T-cell (primary cell): Measurements from ENCODE around the gene ADAMTS17. TPM values are rescaled to one million over a fixed set of nuclear protein-coding genes. Genes with fewer than 3 reads are reported as not detected.

Source experiments
- ATAC-seq, 4 experiments: fragments of 200-7000 bp in 3 of 4; fragments of 150-1000 bp in 1 of 4; cut with Tn5 transposase; replicated peaks in 1 of 4; 1 replicate in 3 of 4; 2 replicates in 1 of 4; pipeline ENCODE4 v1.10.0; 2021; ENCODE audit warnings: moderate library complexity in 3 of 4, mild to moderate bottlenecking in 2 of 4, moderate number of reproducible peaks in 1 of 4
- CTCF ChIA-PET, 2 donors: fragments of 300-600 bp; sonication (Branson Sonifier 250); formaldehyde crosslinking; loops; one replicate each; lab custom pipeline; 2022; ENCODE audit warnings: antibody characterized with exemption in 2 of 2; lab: Charles Lee
- POLR2A ChIA-PET, 2 donors: fragments of 300-600 bp; sonication (Branson Sonifier 250); formaldehyde crosslinking; loops; one replicate each; lab custom pipeline; 2022; ENCODE audit warnings: antibody characterized with exemption in 2 of 2; lab: Charles Lee
- DNase-seq, 35 experiments: peaks; one replicate each; pipeline versions ENCODE4 v3.0.0 to v3.0.0-alpha.2; 2013 to 2023
- H3K27ac ChIP-seq: one replicate; pipeline ENCODE4 v1.5.1; 2013; ENCODE audit warnings: low read length
- H3K27me3 ChIP-seq, 2 experiments: replicated peaks in 1 of 2; 1 replicate in 1 of 2; 2 replicates in 1 of 2; pipeline versions ENCODE4 v1.6.1 to v1.7.0; 2013; ENCODE audit warnings: low read length in 1 of 2, mixed read lengths in 1 of 2; ENCODE audit not compliant: control insufficient read depth in 2 of 2, insufficient read depth in 2 of 2; ENCODE audit errors: extremely low read depth in 1 of 2
- H3K36me3 ChIP-seq, 2 donors: 1 replicate in 1 of 2; 2 replicates in 1 of 2; pipeline versions ENCODE4 v1.6.1 to v1.7.0; 2013; ENCODE audit warnings: low read length in 1 of 2; ENCODE audit not compliant: control insufficient read depth in 2 of 2, insufficient read depth in 1 of 2; ENCODE audit errors: extremely low read depth in 1 of 2
- H3K4me1 ChIP-seq, 2 experiments: 1 replicate in 1 of 2; 2 replicates in 1 of 2; pipeline versions ENCODE4 v1.6.1 to v1.7.0; 2013; ENCODE audit warnings: low read length in 2 of 2, mixed read lengths in 1 of 2; ENCODE audit not compliant: insufficient read depth in 2 of 2, control insufficient read depth in 1 of 2; ENCODE audit errors: extremely low read depth in 1 of 2
- H3K4me3 ChIP-seq, 2 donors: 1 replicate in 1 of 2; 2 replicates in 1 of 2; pipeline versions ENCODE4 v1.5.1 to v1.7.0; 2013; ENCODE audit warnings: mild to moderate bottlenecking in 2 of 2, low read length in 1 of 2, moderate library complexity in 1 of 2; ENCODE audit not compliant: control insufficient read depth in 1 of 2; ENCODE audit errors: extremely low read depth in 1 of 2
- H3K9me3 ChIP-seq: 2 replicates; pipeline ENCODE4 v1.7.0; 2013
- H3K27ac Mint-ChIP-seq, 2 donors: one replicate each; pipeline ENCODE4 v1.8.0; 2020 to 2021; ENCODE audit warnings: mild to moderate bottlenecking in 2 of 2, mixed read lengths in 2 of 2
- H3K27me3 Mint-ChIP-seq, 2 donors: one replicate each; pipeline ENCODE4 v1.8.0; 2021 to 2022; ENCODE audit warnings: mixed read lengths in 2 of 2
- H3K36me3 Mint-ChIP-seq: one replicate; pipeline ENCODE4 v1.8.0; 2021; ENCODE audit warnings: mixed read lengths
- H3K4me1 Mint-ChIP-seq, 3 donors: one replicate each; pipeline ENCODE4 v1.8.0; 2020 to 2022; ENCODE audit warnings: mixed read lengths in 3 of 3, mild to moderate bottlenecking in 1 of 3
- H3K4me3 Mint-ChIP-seq, 3 donors: one replicate each; pipeline ENCODE4 v1.8.0; 2020 to 2022; ENCODE audit warnings: mild to moderate bottlenecking in 3 of 3, mixed read lengths in 3 of 3, moderate library complexity in 3 of 3
- H3K9me3 Mint-ChIP-seq, 3 donors: one replicate each; pipeline ENCODE4 v1.8.0; 2020 to 2022; ENCODE audit warnings: mixed read lengths in 3 of 3
- WGBS: methylation state at CpG from one replicate; pipeline ENCODE4 v1.1.5; 2013; ENCODE audit warnings: missing lambda C conversion rate; ENCODE audit not compliant: insufficient coverage; 5-methylcytosine and 5-hydroxymethylcytosine counted together
- total RNA-seq, 35 experiments: library from RNA in 6 of 35; stranded (reverse) in 6 of 35; fragments of 120-200 nt in 1 of 35; gene quantifications; one replicate each; pipeline versions ENCODE4 v1.2.1 to v1.2.4 and lab custom pipeline; 2013 to 2026

ADAMTS17 gene
- total RNA-seq, 5 donors from 2014 or later (not counting 1 experiment from before 2014, with no cell fraction given): 8.9 to 17.8 (median 11.6) TPM

- no peak for ATAC-seq
- no peak for DNase-seq
- Histone ChIP-seq H3K4me1 (no peaks in the 10 kb centered on the region), H3K4me3 (no peak overlapping the region), H3K9me3 (no peaks in the 10 kb centered on the region), H3K27ac (no peak overlapping the region), H3K36me3 (no peaks in the 10 kb centered on the region), H3K27me3 (no peaks in the 10 kb centered on the region)
- Mint-ChIP-seq H3K36me3 (peaks cover 39% of the 10 kb centered on the region), H3K9me3 (no peaks in the 10 kb centered on the region), H3K4me3 (no peak overlapping the region), H3K27ac (no peak overlapping the region), H3K27me3 (no peaks in the 10 kb centered on the region), H3K4me1 (no peaks in the 10 kb centered on the region)
- ChIA-PET CTCF (no interaction called here), POLR2A (no interaction called here)
- 95% methylated on average over 2 of the region's 2 CpGs for WGBS
Measured at GRCh38 chr15:100242989-100243388, 98.8 kb downstream of the ADAMTS17 start.

- Histone ChIP-seq H3K4me1 (no peaks in the 10 kb centered on the region), H3K36me3 (no peaks in the 10 kb centered on the region), H3K9me3 (no peaks in the 10 kb centered on the region), H3K27me3 (peaks cover 0 to 3% of the 10 kb centered on the region in 2 experiments), H3K4me3 (no peak overlapping the region), H3K27ac (no peak overlapping the region)
- Mint-ChIP-seq H3K9me3 (no peaks in the 10 kb centered on the region), H3K4me1 (no peaks in the 10 kb centered on the region), H3K27ac (no peak overlapping the region), H3K27me3 (peaks cover 0 to 1% of the 10 kb centered on the region in 2 donors), H3K4me3 (no peak overlapping the region), H3K36me3 (peaks cover 42% of the 10 kb centered on the region)
- no peak for ATAC-seq
- CTCF ChIA-PET: no interaction called here
- POLR2A ChIA-PET: no interaction called here
- WGBS: 85% methylated on average over 15 of the region's 20 CpGs
- no peak for DNase-seq
Measured at GRCh38 chr15:100241572-100242482, 99.9 kb downstream of the ADAMTS17 start.

GRCh38 chr15:100236981-100237720 lies 104.6 kb downstream of the ADAMTS17 start:
- Histone ChIP-seq H3K36me3 (no peaks in the 10 kb centered on the region), H3K4me1 (no peaks in the 10 kb centered on the region), H3K27me3 (peaks cover 0 to 3% of the 10 kb centered on the region in 2 experiments), H3K9me3 (no peaks in the 10 kb centered on the region), H3K27ac (no peak overlapping the region), H3K4me3 (no peak overlapping the region)
- no peak for ATAC-seq
- ChIA-PET CTCF (no interaction called here), POLR2A (no interaction called here)
- Mint-ChIP-seq H3K27ac (no peak overlapping the region), H3K27me3 (peaks cover 0 to 2% of the 10 kb centered on the region in 2 donors), H3K4me3 (no peak overlapping the region), H3K4me1 (no peaks in the 10 kb centered on the region), H3K9me3 (no peaks in the 10 kb centered on the region), H3K36me3 (peaks cover 21% of the 10 kb centered on the region)
- no peak for DNase-seq
- 82% methylated on average over 13 of the region's 15 CpGs for WGBS

- H3K27ac Mint-ChIP-seq: no peak overlapping the region
- Histone ChIP-seq H3K4me3 (no peak overlapping the region), H3K9me3 (no peaks in the 10 kb centered on the region), H3K27ac (no peak overlapping the region), H3K4me1 (peaks cover 0 to 8% of the 10 kb centered on the region in 2 experiments), H3K36me3 (no peaks in the 10 kb centered on the region), H3K27me3 (peaks cover 0 to 3% of the 10 kb centered on the region in 2 experiments)
- ATAC-seq (no peak), DNase-seq (no peak)
- no peak overlapping the region for H3K4me3 Mint-ChIP-seq
- ChIA-PET POLR2A (no interaction called here), CTCF (no interaction called here)
- no peaks in the 10 kb centered on the region for H3K9me3 Mint-ChIP-seq
- H3K36me3 Mint-ChIP-seq: peaks cover 20% of the 10 kb centered on the region
- peaks cover 7 to 14% (median 10%) of the 10 kb centered on the region in 3 donors for H3K4me1 Mint-ChIP-seq
- H3K27me3 Mint-ChIP-seq: peaks cover 0 to 2% of the 10 kb centered on the region in 2 donors
- 85% methylated on average over 15 of the region's 15 CpGs for WGBS
Measured at GRCh38 chr15:100235030-100235617, 106.7 kb downstream of the ADAMTS17 start.

- peaks cover 0 to 15% of the 10 kb centered on the region in 2 experiments for H3K4me1 ChIP-seq
- no peaks in the 10 kb centered on the region for H3K9me3 ChIP-seq
- CTCF ChIA-PET: no interaction called here
- DNase-seq (no peak), ATAC-seq (no peak)
- H3K4me3 ChIP-seq: no peak overlapping the region
- POLR2A ChIA-PET: no interaction called here
- Mint-ChIP-seq H3K27me3 (peaks cover 0 to 2% of the 10 kb centered on the region in 2 donors), H3K4me3 (no peak overlapping the region), H3K9me3 (no peaks in the 10 kb centered on the region), H3K27ac (no peak overlapping the region), H3K36me3 (peaks cover 12% of the 10 kb centered on the region), H3K4me1 (peaks cover 15 to 21% (median 18%) of the 10 kb centered on the region in 3 donors)
- WGBS: 75% methylated on average over 16 of the region's 20 CpGs
- H3K27me3 ChIP-seq: peaks cover 0 to 3% of the 10 kb centered on the region in 2 experiments
- no peak overlapping the region for H3K27ac ChIP-seq
- no peaks in the 10 kb centered on the region for H3K36me3 ChIP-seq
Measured at GRCh38 chr15:100234158-100235029, 107.4 kb downstream of the ADAMTS17 start.
